NCI-H2196 treated with DMSO at 0.1 percent for 48 hours (cell line): ENCODE measurements around the gene ZSCAN12.
"Not testable (repeated sequence)": the region's sequence is repeated elsewhere in the genome, so short reads cannot be mapped to it uniquely, and the experiment has no call there.

Experiments used
- DNase-seq: peaks from one replicate; lab custom pipeline; 2025; ENCODE audit not compliant: unreplicated experiment; lab: John Stamatoyannopoulos, UW

The ZSCAN12 gene

DNA sequence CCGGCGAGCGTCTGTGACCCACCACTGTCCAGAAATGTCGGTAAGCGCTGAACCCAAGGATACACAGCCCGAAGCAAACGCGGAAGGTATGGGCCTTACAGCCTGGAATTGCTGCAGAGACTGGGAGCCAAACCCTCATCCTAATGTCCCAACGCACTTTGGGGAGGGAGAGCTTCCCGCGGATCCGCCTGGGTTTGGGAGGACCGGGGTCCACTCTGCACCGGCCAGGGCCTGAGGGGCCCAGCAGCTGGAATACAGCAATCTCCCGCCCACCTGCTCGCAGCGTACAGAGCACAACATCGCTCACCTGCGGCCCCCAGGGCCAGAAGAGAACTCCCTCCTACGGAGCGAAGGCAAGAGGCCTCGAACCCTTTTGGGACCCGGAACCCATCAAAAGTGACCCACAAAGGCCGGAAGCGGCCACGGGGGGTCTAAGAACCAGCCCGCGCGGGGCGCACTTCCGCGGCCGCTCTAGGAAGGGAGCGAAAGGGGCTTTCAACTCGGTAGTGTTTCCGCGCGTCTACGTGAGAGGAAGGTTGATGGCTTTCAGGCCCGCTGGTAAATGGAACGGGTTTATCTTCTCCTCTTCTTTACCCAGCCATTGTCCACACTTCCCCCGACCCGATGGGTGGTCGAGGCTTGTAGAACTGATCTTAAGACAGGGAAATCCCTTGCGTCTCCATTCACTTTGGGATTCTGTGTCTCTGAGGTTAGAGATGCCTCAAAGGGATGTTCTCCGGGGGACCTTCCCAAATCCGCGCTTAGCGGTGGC, at the start of gene ZSCAN12:
ZSCAN12 (minus strand) TSS at position 398 of the 772 bp plus-strand sequence. CDS start 1,342 bp downstream, outside the sequence.
- no peak for DNase-seq

- DNase-seq, result no peak
Observed at GRCh38 chr6:28449056-28449455, 49.5 kb upstream of the ZSCAN12 start.

GRCh38 chr6:28447512-28447906, 48.0 kb upstream of the ZSCAN12 start:
- DNase-seq, result not testable (repeated sequence)

DNA sequence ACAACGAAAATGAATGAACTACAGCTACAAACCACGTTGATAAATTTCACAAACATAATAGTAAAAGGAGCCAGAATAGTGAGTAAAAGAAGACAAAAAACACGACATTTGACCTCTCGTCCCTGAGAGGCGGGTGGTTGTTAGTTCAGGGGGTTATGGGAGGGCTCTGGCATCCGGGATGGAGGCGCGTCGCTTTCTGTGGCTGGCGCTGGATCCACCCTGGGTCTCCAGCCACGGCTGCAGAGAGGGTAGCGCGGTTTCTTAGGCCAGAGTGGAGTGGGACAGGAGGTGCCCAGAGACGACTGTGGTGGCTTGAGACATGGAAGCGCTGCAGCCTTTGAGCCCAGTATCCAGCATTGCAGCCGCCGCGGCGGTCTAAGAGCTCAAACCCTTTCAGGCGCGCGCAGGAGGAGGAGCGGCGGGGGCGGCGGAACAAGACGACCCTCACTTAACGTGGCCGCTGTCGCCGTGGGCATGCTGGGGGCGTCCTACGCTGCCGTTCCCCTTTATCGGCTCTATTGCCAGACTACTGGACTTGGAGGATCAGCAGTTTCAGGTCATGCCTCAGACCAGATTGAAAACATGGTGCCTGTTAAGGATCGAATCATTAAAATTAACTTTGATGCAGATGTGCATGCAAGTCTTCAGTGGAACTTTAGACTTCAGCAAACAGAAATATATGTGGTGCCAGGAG, 47.4 kb upstream of the ZSCAN12 start:
- no peak for DNase-seq

GRCh38 chr6:28444759-28445158, 45.2 kb upstream of the ZSCAN12 start:
- not testable (repeated sequence) for DNase-seq

DNA sequence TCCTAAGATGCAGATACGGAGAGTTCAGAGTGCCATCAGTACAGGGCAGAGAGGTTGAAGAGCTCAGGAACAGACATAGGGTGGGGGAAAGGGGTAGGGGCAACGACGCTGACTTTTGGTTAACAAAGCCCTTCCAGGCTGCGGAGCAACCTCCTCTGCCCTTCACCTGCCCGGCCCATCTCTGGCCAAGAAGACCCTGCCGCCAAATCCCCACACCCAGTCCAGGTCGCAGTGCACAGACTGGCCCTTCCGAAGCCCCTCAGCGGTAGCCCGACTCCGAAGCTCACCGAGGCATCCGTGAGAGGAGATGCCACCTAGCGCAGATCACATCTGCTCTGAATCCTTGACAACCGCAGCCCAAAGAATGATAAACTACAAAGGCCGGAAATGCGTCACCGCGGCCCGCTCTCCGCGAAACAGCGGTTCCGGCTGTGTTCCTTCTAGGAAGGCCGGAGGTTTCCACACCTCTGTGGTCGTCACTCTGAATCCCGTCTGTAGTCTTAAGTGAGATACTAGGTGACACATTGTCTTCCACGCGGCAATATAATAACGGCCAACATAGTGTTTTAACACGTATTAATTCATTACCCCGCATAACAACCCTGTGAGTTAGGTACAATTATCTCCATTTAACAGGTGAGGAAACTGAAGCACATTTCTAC, 43.7 kb upstream of the ZSCAN12 start, which contains the start of gene ZSCAN23:
ZSCAN23 (minus strand) TSS at position 380 of the 662 bp plus-strand sequence. CDS start 7,225 bp downstream, outside the sequence.
- DNase-seq, result peak; percentile 77

DNA sequence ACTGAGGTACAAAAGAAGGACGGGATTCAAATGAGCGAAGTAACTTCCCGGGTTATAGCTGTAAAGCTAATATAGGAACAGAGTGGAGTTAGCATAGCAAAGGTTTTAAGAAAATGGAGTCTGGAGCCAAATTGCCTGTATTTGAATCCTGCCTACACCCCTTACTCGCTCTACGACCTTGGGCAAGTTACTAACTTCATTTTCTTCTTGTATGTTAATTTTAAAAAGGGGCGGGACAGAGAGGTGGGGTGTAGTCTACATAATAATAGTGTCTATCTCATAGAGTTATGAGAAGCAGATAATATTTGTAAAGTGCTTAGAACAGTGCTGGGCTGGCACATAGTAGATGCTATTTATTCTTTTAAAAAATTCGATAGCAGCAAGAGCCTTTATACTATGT, 43.0 kb upstream of the ZSCAN12 start:
- no peak for DNase-seq

- no peak for DNase-seq
Observed at GRCh38 chr6:28436404-28436803, 36.9 kb upstream of the ZSCAN12 start.

DNA sequence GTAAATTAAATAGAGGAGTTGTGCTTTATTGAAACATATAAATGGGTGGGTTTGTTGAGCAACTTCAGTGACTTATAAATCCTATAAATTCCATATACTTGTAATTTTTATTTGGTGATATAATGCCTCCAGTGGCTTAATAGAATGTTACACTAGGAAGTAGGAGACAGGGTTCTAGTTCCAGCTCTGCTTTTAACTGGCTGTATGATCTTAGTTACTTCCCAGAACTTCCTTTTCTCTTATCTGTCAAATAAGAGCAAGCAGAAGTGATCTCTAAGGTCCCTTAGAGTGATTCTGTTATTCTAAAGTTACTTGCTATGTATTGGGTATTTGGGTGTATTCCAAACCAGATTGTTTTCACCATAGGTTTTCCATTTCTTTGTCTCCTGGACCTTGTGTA, 33.6 kb upstream of the ZSCAN12 start:
- no peak for DNase-seq

GRCh38 chr6:28429781-28430180, 30.2 kb upstream of the ZSCAN12 start:
- no peak for DNase-seq

GRCh38 chr6:28425944-28426541, 26.5 kb upstream of the ZSCAN12 start:
- no peak for DNase-seq

DNA sequence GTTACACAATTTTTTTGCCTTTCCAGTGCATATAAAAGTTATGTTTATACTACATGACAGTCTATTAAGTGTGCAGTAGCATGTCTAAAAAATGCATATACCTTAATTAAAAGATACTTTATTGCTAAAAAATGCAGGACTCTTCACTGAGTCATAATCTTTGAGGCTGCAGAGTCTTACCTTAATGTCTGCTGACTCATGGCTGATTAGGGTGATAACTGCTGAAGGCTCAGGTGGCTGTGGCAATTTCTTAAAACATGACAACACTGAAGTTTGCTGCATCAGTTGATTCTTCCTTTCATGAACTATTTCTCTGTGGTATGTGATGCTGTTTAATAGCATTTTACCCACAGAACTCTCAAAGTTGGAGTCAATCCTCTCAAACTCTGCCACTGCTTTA, 24.6 kb upstream of the ZSCAN12 start:
- DNase-seq, result no peak

GRCh38 chr6:28423546-28423945, 24.0 kb upstream of the ZSCAN12 start:
- no peak for DNase-seq

GRCh38 chr6:28413681-28414080, 14.1 kb upstream of the ZSCAN12 start:
- no peak for DNase-seq

- no peak for DNase-seq
Observed at GRCh38 chr6:28410767-28411166, 11.2 kb upstream of the ZSCAN12 start.

- no peak for DNase-seq
Observed at GRCh38 chr6:28408076-28408802, 8.7 kb upstream of the ZSCAN12 start.

DNA sequence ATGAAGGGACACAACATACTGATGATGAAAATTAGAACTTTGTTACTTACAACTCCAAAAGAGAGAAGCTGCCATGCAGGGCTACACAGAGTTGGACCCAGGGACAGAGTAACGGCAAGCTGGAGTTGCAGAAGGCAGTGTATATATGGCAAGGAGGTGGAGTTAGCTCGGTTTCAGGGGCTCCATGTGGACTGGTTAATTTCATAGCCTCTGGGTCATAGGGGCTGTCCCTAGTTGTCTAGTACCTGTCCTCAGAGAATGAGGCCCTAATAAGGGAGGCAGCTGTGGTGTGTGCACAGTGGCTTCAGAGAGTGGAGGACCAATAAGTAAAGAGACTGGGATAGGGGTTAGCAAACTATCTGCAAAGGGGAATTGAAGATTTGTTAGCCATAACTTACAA, 7.9 kb upstream of the ZSCAN12 start:
- no peak for DNase-seq

DNA sequence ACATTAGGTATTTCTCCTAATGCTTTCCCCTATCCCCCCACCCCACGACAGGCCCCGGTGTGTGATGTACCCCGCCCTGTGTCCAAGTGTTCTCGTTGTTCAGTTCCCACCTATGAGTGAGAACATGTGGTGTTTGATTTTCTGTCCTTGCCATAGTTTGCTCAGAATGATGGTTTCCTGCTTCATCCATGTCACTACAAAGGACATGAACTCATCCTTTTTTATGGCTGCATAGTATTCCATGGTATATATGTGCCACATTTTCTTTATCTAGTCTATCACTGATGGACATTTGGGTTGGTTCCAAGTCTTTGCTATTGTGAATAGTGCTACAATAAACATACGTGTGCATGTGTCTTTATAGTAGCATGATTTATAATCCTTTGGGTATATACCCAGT, 4.4 kb upstream of the ZSCAN12 start:
- DNase-seq, result not testable (repeated sequence)

DNA sequence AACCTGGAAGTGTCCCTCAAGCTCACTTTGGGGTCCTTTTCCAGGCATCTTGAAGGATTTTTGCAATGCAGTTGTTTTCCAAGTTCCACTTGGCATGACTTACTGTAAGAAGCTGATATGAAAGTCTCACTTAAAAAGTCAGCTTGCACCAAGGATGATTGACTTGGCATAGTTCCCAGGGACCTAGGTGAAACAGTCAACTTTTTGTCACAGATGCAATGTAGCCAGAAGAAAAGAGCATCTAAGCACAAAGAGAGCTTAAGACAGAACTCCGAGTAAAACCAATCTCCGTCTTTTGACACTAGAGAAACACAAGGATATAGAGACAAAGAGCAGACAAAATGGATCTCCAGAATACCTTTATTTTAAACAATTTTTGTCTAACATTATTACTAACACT, 2.6 kb upstream of the ZSCAN12 start:
- no peak for DNase-seq

- no peak for DNase-seq
Observed at GRCh38 chr6:28401172-28401571, 1.6 kb upstream of the ZSCAN12 start.

- DNase-seq, result no peak
Observed at GRCh38 chr6:28400122-28400451, 540 bp upstream of the ZSCAN12 start.
